ENCODE results near the gene FOXQ1.
"Not testable (repeated sequence)": the region's sequence is repeated elsewhere in the genome, so short reads cannot be mapped to it uniquely, and the experiment has no call there.

FOXQ1 gene

DNA sequence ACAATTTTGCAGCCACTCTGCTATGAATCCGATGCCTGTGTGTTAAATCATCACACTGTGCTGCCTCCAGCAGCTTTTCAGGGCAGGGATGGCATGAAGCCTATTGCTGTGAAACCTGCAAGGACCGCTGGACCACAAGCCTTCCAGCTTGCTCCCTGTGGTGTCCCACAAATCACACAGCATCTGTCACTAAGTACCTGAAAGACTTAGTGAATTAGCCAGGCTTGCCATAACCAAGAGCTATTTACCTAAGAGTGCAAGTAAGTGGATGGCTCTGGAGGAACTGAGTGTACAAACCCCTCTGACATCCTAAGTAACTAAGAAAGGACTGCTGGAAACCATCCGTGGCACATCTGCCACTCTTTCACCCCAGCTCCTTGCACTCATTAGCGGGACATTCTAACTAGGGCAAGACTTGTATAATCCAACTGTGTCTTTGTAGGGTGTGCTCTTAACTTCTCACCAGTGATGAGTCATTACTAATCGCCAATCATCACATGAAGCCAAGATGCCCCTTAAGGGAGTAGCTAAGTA is 34.7 kb downstream of the FOXQ1 start:
- TF ChIP-seq, protein P1, sequence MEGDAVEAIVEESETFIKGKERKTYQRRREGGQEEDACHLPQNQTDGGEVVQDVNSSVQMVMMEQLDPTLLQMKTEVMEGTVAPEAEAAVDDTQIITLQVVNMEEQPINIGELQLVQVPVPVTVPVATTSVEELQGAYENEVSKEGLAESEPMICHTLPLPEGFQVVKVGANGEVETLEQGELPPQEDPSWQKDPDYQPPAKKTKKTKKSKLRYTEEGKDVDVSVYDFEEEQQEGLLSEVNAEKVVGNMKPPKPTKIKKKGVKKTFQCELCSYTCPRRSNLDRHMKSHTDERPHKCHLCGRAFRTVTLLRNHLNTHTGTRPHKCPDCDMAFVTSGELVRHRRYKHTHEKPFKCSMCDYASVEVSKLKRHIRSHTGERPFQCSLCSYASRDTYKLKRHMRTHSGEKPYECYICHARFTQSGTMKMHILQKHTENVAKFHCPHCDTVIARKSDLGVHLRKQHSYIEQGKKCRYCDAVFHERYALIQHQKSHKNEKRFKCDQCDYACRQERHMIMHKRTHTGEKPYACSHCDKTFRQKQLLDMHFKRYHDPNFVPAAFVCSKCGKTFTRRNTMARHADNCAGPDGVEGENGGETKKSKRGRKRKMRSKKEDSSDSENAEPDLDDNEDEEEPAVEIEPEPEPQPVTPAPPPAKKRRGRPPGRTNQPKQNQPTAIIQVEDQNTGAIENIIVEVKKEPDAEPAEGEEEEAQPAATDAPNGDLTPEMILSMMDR (conservative IDR thresholded peaks at IDR 0.05; ENCODE audit: low read length): no peak
- no peak overlapping the region for H3K4me3 ChIP-seq (ENCODE audit: low read length)
- no peak for DNase-seq (ENCODE audit: low read depth)

DNA sequence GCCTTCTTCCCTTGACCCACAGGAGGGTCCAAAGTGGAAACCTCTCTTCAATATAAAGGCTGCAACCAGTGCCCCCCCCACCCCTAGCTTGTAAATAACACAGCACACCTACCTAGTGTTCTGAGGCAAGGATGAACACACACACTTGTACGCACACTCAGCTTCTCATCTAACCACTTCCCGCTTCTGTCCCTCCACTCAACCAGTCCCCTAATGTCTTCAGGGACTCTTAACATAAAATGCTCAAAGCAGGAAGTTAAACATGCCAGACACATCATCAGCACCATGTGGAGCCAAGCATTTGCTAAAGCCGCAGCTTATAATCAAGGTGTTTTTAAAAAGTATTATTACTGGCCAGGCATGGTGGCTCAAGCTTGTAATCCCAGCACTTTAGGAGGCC is 35.3 kb downstream of the FOXQ1 start:
- no peak for DNase-seq (ENCODE audit: low read depth)
- H3K4me3 ChIP-seq (ENCODE audit: low read length): no peak overlapping the region
- TF ChIP-seq, protein P1 (conservative IDR thresholded peaks at IDR 0.05; ENCODE audit: low read length): no peak

DNA sequence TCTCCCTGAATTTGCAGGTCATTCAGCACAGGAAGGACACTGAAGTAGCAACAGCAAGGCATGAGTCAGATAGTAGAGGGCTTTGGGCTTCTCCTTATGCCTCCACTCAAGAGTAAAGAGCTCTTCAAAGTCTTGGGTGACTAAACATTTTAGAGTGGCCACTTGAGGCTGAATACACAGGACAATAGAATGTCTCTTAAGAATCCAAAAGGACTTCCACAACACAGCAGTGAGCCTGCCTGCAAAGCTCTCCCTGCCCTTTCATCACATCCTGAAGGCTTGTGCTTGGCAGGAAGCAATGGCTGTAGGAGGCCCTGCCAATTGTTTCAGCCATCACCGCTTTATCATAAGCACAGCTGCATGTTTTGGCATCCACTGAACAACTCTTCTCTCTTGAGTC is 36.8 kb downstream of the FOXQ1 start:
- TF ChIP-seq, protein P1 (conservative IDR thresholded peaks at IDR 0.05; ENCODE audit: low read length): no peak
- no peak overlapping the region for H3K4me3 ChIP-seq (ENCODE audit: low read length)
- peak; percentile 51 for DNase-seq (ENCODE audit: low read depth)

DNA sequence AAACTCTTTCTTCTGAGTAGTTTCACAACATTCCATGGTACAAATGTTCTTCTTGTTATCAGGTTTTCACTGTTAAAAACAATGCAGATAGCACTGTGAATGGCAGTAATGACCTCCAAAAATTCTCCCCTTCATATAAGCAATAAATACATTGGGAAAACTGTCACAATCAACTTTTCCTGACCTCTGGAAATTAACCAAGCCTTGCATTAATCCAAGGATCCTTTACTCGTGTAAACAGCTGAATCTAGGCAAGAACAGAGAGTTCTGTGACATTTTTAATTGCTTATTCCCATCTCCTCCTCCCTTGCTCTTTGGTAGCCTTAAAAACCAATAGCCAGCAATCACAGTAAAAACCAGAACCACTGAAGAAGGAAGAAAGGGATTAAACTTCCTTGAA is 37.8 kb downstream of the FOXQ1 start:
- DNase-seq (ENCODE audit: low read depth): no peak
- TF ChIP-seq, protein P1 (conservative IDR thresholded peaks at IDR 0.05; ENCODE audit: low read length): no peak
- H3K4me3 ChIP-seq (ENCODE audit: low read length): no peak overlapping the region

DNA sequence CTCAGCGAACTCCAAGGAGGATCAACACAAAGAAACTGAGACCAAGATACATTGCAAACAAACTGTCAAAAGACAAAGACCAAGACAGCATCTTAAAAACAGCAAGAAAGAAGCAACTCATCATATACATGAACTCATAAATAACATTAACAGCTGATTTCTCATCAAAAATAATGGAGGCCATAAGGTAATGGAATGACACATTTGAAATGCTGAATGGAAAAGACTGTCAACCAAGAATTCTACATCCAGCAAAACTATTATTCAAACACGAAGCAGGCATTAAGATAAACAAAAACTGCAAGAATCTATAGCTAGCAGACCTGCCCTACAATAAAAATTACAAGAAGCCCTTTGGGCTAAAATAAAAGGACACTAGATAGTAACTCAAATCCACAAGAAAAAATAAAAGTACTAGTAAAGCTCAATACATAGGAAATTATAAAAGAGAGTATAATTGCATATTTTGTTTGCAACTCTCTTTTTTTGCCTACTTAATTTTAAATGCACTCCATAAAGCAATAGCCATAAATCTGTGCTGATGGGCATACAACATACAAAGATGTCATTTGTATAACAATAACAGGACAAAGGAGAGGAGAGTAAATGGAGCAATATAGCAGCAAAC is 39.6 kb downstream of the FOXQ1 start:
- TF ChIP-seq, protein P1 (conservative IDR thresholded peaks at IDR 0.05; ENCODE audit: low read length): no peak
- no peak overlapping the region for H3K4me3 ChIP-seq (ENCODE audit: low read length)
- no peak for DNase-seq (ENCODE audit: low read depth)

DNA sequence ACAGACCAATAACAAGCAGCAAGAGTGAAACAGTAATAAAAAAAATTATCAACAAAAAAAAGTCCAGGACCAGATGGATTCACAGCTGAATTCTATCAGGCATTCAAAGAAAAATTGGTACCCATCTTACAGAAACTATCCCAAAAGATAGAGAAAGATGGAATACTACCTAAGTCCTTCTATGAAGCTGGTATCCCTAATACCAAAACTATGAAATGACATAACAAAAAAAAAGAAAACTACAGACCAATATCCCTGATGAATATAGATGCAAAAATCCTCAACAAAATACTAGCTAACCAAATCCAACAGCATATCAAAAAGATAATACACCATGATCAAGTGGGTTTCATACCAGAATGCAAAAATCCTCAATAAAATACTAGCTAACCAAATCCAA is 43.2 kb downstream of the FOXQ1 start:
- H3K4me3 ChIP-seq (ENCODE audit: low read length); DNase-seq (ENCODE audit: low read depth): not testable (repeated sequence)

DNA sequence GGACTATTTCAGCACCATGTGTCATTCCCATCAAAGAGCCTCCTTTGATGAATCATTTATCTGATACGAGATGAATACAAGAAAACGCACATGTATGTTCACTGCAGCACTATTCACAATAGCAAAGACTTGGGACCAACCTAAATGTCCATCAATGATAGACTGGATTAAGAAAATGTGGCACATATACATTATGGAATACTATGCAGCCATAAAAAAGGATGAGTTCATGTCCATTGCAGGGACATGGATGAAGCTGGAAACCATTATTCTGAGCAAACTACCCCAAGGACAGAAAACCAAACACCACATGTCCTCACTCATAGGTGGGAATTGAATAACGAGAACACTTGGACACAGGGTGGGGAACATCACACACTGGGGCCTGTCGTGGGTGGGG is 49.8 kb downstream of the FOXQ1 start:
- DNase-seq (ENCODE audit: low read depth); H3K4me3 ChIP-seq (ENCODE audit: low read length): not testable (repeated sequence)

DNA sequence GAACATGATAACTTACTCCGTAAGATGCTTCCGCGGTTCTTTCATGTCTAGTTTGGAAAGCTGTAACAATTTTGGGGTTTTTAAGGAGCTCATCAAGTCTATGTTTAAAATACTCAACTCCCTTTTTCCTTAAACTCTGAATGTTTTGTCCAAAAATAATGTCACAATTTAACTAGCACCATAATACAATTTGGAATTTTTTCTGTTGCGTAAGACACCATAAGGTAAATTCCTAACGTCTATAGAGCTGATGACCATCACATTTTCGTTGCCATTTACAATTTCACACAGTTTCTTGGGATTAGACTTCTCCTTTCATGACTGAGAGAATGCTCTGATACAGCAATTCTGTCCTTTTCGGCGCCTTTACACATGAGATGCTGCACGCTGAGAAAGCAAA is 50.7 kb downstream of the FOXQ1 start:
- TF ChIP-seq, protein P1 (conservative IDR thresholded peaks at IDR 0.05; ENCODE audit: low read length): no peak
- no peak for DNase-seq (ENCODE audit: low read depth)
- no peak overlapping the region for H3K4me3 ChIP-seq (ENCODE audit: low read length)

All from AG10803 (cell line).